Activated naive CD4-positive, alpha-beta T cell treated with anti-CD3 and anti-CD28 coated beads, Interleukin-2, amount 50 U/mL, for 72 hours (primary cell): Measurements from ENCODE around the gene ANXA5. TPM values are rescaled to one million over a fixed set of nuclear protein-coding genes. Genes with fewer than 3 reads are reported as not detected.
"Not testable (repeated sequence)": the region's sequence is repeated elsewhere in the genome, so short reads cannot be mapped to it uniquely, and the experiment has no call there.

Source experiments
- ATAC-seq, 2 donors: fragments of 150-1000 bp; cut with Tn5 transposase; 2 replicates each; pipeline ENCODE4 v1.10.0; 2021; ENCODE audit warnings: mild to moderate bottlenecking in 2 of 2, moderate library complexity in 2 of 2
- DNase-seq, 2 donors: peaks; one replicate each; pipeline ENCODE4 v3.0.0; 2021 to 2022; ENCODE audit warnings: low spot score in 2 of 2
- H3K27ac Mint-ChIP-seq, 2 donors: one replicate each; pipeline ENCODE4 v1.8.0; 2022; ENCODE audit warnings: mild to moderate bottlenecking in 2 of 2, mixed read lengths in 2 of 2
- H3K36me3 Mint-ChIP-seq, 2 donors: one replicate each; pipeline ENCODE4 v1.8.0; 2022; ENCODE audit warnings: mixed read lengths in 2 of 2
- H3K9me3 Mint-ChIP-seq, 2 donors: one replicate each; pipeline ENCODE4 v1.8.0; 2022; ENCODE audit warnings: mixed read lengths in 2 of 2
- total RNA-seq, 2 donors: library from RNA; stranded (reverse); gene quantifications; one replicate each; pipeline ENCODE4 v1.2.3, GENCODE V29; 2022

The ANXA5 gene
- total RNA-seq, 2 donors from 2014 or later: 82.9 to 161 TPM

DNA sequence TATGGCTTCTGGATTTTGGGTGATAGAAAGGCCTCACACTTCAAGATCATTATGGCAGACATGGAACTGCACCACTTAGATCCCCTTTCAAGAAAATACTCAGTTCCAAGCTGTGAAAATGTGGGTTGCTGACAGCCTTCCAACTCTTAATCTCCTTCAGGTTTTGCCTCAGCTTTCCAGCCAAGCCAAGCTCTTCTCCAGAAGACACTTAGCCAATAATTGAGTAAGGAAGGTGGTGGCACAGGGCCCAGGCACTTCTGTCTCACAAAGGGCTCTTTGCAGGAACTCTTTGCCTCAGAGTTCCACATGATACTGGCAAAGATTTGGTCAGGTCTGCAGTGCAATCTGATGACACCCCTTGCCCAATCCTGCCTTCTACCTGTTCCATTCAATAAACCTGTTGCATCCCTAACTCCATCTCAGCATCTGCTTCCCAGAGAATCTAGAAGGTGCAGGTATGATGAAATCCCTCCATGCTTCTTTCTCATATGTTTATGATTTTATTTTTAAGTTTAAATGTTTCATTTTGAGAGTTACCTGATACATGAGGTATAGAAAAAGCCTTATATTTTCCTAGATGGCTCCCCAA lies 30.6 kb downstream of the ANXA5 start:
- peaks cover 0 to under 1% of the 10 kb centered on the region in 2 donors for H3K36me3 Mint-ChIP-seq
- DNase-seq: no peak
- ATAC-seq: no peak
- H3K27ac Mint-ChIP-seq: no peak overlapping the region
- no peaks in the 10 kb centered on the region for H3K9me3 Mint-ChIP-seq

DNA sequence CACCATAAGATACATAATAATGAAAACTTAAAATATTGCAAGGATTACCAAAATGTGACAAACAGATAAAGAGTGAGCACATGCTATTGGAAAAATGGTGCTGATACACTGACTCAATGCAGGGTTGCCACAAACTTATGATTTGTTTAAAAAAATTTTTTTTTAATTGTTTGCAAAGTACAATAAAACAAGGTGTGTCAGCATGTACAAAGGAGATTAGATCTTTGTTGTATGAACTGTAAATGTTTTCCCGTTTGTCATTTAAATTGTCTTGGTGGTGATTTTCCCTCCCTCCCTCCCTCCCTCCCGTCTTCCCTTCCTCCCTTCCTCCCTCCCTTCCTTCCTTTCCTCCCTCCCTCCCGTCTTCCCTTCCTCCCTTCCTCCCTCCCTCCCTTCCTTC lies 31.4 kb downstream of the ANXA5 start:
- DNase-seq (no peak), ATAC-seq (no peak)
- no peaks in the 10 kb centered on the region for H3K9me3 Mint-ChIP-seq
- H3K36me3 Mint-ChIP-seq: no peaks in the 10 kb centered on the region
- H3K27ac Mint-ChIP-seq: no peak overlapping the region

DNA sequence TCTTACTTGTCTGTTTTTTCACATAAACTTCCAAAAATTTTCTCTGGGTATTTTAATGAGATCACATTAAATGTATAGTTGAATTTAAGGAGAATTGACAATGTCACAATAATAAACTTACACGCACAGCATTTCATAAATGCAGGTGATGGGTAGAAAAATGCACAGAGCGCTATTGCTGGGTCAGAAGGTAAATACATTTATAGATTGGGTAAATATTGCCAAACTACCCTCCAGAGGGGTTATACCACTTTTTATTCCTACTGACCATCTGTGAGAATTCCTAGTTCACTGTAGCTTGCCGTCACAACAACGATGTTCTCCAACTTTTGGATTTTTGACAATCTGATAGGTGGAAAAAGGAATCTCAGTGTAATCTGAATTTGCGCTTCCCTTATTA lies 34.6 kb downstream of the ANXA5 start:
- DNase-seq (no peak), ATAC-seq (no peak)
- no peaks in the 10 kb centered on the region for H3K36me3 Mint-ChIP-seq
- no peaks in the 10 kb centered on the region for H3K9me3 Mint-ChIP-seq
- H3K27ac Mint-ChIP-seq: no peak overlapping the region

DNA sequence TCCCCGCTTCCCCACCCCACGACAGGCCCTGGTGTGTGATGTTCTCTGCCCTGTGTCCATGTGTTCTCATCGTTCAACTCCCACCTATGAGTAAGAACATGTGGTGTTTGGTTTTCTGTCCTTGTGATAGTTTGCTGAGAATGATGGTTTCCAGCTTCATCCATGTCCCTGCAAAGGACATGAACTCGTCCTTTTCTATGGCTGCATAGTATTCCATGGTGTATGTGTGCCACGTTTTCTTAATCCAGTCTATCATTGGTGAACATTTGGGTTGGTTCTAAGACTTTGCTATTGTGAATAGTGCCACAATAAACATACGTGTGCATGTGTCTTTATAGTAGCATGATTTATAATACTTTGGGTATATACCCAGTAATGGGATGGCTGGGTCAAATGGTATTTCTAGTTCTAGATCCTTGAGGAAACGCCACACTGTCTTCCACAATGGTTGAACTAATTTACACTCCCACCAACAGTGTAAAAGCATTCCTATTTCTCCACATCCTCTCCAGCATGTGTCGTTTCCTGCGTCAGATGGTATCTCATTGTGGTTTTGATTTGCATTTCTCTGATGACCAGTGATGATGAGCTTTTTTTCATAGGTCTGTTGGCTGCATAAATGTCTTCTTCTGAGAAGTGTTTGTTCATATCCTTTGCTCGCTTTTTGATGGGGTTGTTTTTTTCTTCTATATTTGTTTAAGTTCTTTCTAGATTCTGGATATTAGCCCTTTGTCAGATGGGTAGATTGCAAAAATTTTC lies 36.4 kb downstream of the ANXA5 start:
- not testable (repeated sequence) for ATAC-seq, H3K9me3 Mint-ChIP-seq, H3K36me3 Mint-ChIP-seq

DNA sequence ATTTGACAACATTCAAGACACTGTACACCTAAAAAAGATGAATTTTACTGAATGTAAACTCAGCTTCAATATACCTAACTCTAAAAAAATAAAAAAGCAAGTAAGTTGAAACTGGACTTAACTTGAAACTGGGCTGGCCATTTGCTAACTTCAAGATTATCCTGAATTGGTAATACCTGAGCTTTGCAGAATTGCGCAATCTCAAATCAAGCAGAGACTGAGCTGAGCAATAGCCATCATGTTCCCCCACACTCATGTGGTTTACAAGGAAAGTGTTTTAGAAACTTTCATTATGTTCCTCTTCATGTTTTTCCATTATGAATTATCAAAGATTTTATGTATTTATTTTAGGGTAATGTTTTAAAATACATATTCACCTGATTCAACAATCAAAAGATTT lies 38.7 kb downstream of the ANXA5 start:
- DNase-seq (no peak), ATAC-seq (no peak)
- H3K27ac Mint-ChIP-seq: no peak overlapping the region
- H3K36me3 Mint-ChIP-seq: no peaks in the 10 kb centered on the region
- H3K9me3 Mint-ChIP-seq: no peaks in the 10 kb centered on the region

More for the DNA sequence above, 36.4 kb downstream of the ANXA5 start:
- DNase-seq, H3K27ac Mint-ChIP-seq: not testable (repeated sequence)

DNA sequence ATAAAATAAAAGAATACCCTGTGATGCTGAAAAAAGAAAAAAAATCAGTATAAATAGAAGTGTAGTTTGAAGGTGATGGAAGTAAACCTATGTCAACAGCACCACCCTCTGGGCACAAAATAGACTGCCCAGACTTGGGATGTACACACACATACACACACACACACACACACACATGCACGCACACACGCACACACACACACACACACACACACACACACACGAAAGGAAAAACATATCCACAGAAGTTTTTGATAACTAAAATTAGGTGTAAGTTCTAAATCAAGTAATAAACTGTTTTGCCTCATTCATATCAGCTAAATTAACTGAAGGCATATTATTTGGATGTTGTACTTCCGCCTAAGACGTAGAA lies 40.5 kb downstream of the ANXA5 start:
- Mint-ChIP-seq H3K27ac (no peak overlapping the region), H3K36me3 (no peaks in the 10 kb centered on the region), H3K9me3 (no peaks in the 10 kb centered on the region)
- ATAC-seq: peak in 1 of 2 donors; percentile 68
- peak in 1 of 2 donors; percentile 28 for DNase-seq

DNA sequence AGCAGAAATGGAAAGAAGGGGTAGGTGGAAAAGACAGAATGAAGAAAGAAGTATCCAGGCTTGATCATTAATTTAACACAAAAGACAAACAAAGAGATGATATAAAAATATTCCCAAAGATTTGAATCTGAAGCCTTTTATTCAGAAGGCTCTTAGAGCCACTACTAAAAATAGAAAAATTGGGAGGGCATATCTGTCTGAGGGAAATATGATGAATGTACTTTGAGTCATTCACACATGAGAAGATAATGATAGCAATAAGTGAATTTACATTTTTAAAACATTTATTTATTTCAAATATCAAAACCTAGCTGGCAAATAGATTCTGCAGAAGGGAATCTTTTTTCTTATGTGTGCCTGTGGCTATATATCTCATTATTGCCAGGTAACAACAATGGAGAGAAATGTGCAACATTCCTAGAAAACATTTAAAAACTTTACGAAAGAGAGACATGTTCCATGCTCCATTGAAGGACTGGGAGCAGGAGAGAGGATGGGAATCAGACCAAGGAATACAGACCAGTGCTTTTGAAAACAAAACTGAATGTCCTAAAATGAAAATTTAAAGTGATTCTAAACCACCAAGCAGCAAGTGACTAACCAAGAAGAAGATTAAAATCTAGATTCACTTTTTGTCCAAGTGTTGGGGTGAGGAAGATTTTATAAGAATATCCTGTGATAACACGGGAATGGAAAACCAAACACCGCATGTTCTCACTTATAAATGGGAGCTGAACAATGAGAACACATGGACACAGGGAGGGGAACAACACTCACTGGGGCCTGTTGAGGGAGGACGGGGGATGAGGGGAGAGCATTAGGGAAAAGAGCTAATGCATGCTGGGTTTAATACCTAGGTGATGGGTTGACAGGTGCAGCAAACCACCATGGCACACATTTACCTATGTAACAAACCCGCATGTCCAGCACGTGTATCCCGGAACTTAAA lies 41.2 kb downstream of the ANXA5 start:
- Mint-ChIP-seq H3K27ac (no peak overlapping the region), H3K36me3 (no peaks in the 10 kb centered on the region), H3K9me3 (no peaks in the 10 kb centered on the region)
- DNase-seq (no peak), ATAC-seq (no peak)

DNA sequence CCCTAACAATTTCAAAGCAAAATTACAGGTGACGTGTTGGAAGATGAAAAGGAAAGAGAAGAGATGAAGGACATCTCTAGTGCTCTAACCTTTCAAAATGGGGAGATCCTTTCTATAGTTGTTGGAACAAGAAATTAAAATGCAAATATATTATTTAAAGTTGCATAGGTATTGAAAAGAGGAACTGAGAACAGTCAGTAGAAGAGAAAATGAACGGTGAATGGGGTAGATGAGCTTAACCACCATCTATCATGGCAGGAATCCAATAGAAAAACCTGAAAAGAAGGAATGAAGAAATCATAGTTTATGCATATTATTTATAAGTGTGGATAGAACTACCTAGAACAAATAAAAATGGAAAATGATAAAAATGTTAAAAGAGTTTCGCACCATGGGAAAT lies 42.0 kb downstream of the ANXA5 start:
- ATAC-seq: no peak
- no peak for DNase-seq
- no peak overlapping the region for H3K27ac Mint-ChIP-seq
- no peaks in the 10 kb centered on the region for H3K9me3 Mint-ChIP-seq
- no peaks in the 10 kb centered on the region for H3K36me3 Mint-ChIP-seq

DNA sequence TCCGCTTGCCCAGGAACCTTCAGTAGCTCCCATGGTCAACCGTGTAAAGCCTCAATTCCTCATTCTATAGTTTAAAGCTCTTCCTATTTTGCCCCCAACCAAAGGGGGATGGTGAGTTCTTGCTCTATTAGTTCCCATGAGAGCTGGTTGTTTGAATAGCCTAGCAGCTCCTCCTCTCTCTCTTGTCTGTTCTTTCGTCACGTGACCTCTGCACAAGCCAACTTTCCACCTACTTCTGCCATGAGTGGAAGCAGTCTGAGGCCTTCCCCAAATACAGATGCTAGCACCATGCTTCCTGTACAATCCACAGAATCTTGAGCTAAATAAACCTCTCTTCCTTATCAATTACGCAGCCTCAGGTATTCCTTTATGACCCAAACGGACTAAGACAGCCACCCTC lies 42.8 kb downstream of the ANXA5 start:
- ATAC-seq (no peak), DNase-seq (no peak)
- no peaks in the 10 kb centered on the region for H3K9me3 Mint-ChIP-seq
- H3K36me3 Mint-ChIP-seq: no peaks in the 10 kb centered on the region
- H3K27ac Mint-ChIP-seq: no peak overlapping the region

DNA sequence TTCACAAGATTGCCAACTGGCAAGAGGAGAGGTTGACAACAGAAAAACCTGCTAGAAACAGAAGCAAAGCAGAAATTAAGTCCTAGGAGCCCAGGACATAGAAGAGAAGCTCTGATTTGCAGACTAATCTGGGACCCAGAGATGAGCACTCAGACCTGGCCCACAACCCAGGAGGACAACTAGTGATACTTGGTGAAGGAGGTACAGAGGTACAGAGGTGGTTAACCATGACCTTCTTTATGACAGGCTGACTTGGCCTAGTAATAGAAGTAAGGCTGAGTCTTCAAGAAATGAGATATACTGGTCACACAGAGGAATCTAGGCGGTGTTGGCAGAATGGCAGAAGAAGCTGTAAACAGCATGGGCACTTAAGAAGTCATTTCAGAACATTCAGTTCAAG lies 43.6 kb downstream of the ANXA5 start:
- DNase-seq: no peak
- Mint-ChIP-seq H3K36me3 (no peaks in the 10 kb centered on the region), H3K27ac (no peak overlapping the region), H3K9me3 (no peaks in the 10 kb centered on the region)
- peak in 1 of 2 donors; percentile 20 for ATAC-seq

DNA sequence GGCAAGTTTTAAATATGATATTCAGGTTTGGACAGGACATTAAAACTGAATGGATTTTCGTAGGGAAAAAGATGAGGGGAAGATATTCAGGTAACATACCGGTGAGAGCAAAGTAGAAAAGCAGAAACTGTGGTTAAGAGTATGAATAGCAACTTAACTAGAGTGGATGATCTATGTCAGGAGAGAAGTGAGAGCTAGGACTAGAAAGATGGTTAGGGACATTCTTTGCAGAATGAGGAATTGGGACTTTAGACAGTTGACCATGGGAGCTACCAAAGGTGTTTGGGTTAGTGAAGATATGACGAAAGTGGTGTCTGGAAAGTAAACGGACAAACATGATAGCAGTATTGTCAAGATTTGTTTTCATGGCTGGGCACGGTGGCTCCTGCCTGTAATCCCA lies 45.2 kb downstream of the ANXA5 start:
- DNase-seq (no peak), ATAC-seq (no peak)
- Mint-ChIP-seq H3K36me3 (no peaks in the 10 kb centered on the region), H3K27ac (no peak overlapping the region), H3K9me3 (no peaks in the 10 kb centered on the region)

DNA sequence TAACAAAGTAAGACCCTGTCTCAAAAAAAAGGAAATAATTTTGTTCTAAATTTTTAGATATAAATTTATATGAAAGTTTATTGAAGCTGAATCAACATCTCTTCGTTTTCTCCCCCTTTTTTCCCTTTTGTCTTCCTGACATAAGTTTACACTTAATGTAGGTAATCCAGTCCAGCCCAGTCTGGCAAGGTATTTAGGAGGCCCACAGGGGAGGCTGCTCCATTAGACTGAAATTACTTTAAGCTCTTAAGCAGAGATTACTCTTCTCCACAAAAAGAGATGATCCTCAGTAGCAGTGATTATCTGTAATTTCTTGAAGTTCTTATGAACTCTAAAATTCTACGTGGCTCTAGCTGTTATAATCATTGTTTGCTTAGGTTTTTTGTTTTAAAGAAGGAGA lies 46.0 kb downstream of the ANXA5 start:
- DNase-seq (no peak), ATAC-seq (no peak)
- H3K27ac Mint-ChIP-seq: no peak overlapping the region
- H3K9me3 Mint-ChIP-seq: no peaks in the 10 kb centered on the region
- no peaks in the 10 kb centered on the region for H3K36me3 Mint-ChIP-seq

DNA sequence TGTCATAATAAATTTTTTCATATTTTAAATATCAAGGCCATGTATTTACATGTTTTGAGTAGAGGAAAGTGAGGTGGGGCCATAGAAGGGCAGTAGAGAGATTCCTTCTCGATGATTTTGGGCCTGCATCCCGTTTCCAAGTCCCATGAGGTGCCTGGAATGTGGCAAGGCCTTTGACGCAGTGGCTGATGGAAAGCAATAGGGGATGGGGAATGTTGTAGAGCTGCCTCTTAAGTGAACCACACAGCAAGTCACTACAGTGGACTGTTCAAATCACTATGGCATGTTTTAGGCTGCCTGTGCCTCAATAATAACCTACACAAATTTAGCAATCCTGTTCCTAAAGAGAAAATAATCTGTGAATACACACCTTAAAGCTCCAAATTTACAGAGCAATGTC lies 48.3 kb downstream of the ANXA5 start:
- H3K27ac Mint-ChIP-seq: no peak overlapping the region
- no peaks in the 10 kb centered on the region for H3K9me3 Mint-ChIP-seq
- no peak for ATAC-seq
- no peaks in the 10 kb centered on the region for H3K36me3 Mint-ChIP-seq
- DNase-seq: no peak

DNA sequence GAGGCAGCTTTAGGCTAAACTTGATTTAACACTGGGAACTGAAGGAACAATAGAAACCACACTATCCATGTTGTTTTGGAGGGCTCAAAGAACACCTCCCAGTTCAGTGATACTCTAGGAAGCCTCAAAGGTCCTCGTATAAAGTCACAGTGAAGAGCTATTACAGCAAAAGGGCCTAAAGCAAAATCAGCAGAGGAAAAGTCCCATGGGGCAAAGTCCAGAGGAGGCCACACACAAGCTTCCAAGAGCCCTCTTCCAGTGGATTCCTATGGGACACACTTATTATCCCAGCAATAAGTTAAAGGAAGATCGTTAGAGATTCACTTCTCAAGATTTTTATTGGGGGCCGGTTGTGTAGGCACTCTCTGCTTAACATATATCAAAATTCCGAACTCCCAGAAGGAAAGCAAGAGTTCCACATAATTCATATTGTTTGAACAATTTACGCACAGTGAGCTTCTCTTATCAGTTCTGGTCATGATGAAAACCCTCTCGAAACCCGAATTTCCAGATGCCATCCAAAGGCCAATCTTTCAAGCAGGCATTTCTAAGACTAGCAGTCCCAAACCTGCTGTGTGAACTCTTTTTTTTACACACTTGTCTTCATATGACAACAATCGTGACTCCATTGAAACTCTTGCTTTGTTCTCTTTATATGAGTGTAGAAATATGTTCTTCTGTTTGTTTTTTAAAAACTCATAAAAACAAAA lies 53.7 kb downstream of the ANXA5 start:
- Mint-ChIP-seq H3K36me3 (no peaks in the 10 kb centered on the region), H3K9me3 (no peaks in the 10 kb centered on the region), H3K27ac (no peak overlapping the region)
- no peak for ATAC-seq
- no peak for DNase-seq

DNA sequence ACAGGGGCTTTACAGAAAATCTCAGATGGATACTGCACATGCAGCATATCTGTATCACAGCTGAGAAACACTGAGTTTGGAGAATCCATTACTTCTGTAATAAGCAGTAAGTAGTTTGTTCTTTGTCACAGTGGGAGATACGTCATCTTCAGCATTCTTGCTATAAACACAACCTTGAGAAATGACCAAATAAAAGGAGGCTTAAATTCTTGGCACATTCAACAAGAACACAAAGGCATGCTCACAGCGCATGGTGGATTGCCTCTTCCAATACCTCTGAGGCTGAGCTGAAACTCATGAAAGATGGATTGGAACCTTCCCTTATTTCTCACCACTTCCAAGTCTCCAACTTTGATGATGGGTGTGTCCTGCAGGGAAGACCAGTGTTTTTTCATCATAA lies 54.5 kb downstream of the ANXA5 start:
- ATAC-seq (no peak), DNase-seq (no peak)
- no peaks in the 10 kb centered on the region for H3K36me3 Mint-ChIP-seq
- H3K27ac Mint-ChIP-seq: no peak overlapping the region
- no peaks in the 10 kb centered on the region for H3K9me3 Mint-ChIP-seq

DNA sequence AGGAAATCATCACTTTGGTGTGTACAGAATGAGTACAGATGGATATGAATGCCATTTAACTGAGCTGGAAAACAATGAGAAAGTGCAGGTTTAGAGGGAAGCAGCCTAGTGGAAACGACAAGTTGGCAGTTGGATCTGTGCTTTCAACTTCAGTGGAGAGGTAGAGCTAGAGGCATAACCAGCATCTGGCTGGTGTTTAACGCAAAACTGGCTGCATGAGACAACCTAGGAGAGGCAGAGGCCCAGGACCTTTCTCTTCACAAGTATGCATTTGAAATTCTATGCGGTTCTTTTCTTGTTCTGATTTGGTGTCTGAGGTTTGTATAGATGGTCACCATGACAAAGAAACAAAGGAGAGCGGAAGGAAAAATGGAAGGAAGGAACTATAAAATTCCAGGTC lies 63.1 kb downstream of the ANXA5 start:
- DNase-seq: no peak
- Mint-ChIP-seq H3K27ac (no peak overlapping the region), H3K36me3 (no peaks in the 10 kb centered on the region), H3K9me3 (no peaks in the 10 kb centered on the region)
- ATAC-seq: no peak

DNA sequence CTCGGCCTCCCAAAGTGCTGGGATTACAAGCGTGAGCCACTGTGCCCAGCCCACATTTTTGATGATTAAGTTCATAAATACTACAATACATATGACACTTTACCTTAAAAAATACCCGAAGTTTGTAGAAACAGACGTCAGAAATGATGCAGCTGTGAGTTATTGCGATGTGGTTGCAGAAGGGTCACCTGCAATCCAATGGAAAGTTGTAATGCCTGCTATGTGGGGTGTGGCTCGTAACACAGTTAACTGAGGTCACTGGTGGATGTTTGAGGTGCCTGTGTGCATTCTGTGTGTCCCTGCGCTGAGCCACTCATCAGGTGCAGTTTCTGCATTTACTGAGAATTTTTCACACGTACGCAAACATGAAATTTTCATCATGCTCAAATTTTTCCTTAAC lies 64.1 kb downstream of the ANXA5 start:
- no peak for DNase-seq
- no peaks in the 10 kb centered on the region for H3K36me3 Mint-ChIP-seq
- H3K9me3 Mint-ChIP-seq: no peaks in the 10 kb centered on the region
- no peak for ATAC-seq
- no peak overlapping the region for H3K27ac Mint-ChIP-seq
